Ascending aorta (tissue), 2 donors: ENCODE results near the gene OTULIN. TPM values are rescaled to one million over a fixed set of nuclear protein-coding genes. Genes with fewer than 3 reads are reported as not detected.

Source experiments
- DNase-seq, 2 donors: peaks; one replicate each; pipeline ENCODE4 v3.0.0-alpha.2; 2019; ENCODE audit warnings: low spot score in 2 of 2
- H3K27ac ChIP-seq, 2 donors: fragments of 200-600 bp; sonication (generic); one replicate each; pipeline ENCODE4 v1.5.1; 2016 to 2017; ENCODE audit warnings: mild to moderate bottlenecking in 1 of 2
- H3K27me3 ChIP-seq: fragments of 200-600 bp; sonication (generic); one replicate; pipeline ENCODE4 v1.5.1; 2017
- H3K36me3 ChIP-seq, 2 donors: fragments of 200-600 bp; sonication (generic); one replicate each; pipeline ENCODE4 v1.5.1; 2016
- H3K4me1 ChIP-seq, 2 donors: fragments of 200-600 bp; sonication (generic); one replicate each; pipeline ENCODE4 v1.5.1; 2016 to 2017; ENCODE audit warnings: mild to moderate bottlenecking in 1 of 2
- H3K4me3 ChIP-seq, 2 donors: fragments of 200-600 bp; sonication (generic); one replicate each; pipeline ENCODE4 v1.5.1; 2016 to 2017; ENCODE audit warnings: mild to moderate bottlenecking in 1 of 2
- H3K9me3 ChIP-seq, 2 donors: fragments of 200-600 bp; sonication (generic); one replicate each; pipeline ENCODE4 v1.5.1; 2016
- CTCF ChIP-seq, 3 experiments: fragments of 200-600 bp in 2 of 3; fragments of 450-650 bp in 1 of 3; sonication (generic) in 2 of 3; IDR thresholded peaks; one replicate each; pipeline ENCODE4 v1.5.1; 2016 to 2019; ENCODE audit warnings: antibody characterized with exemption in 3 of 3, mild to moderate bottlenecking in 1 of 3, moderate library complexity in 1 of 3
- intact Hi-C: fragments of 100-400 bp; cut with DNase I; formaldehyde crosslinking; loops from one replicate; pipeline ENCODE4 v1.15.1; 2023
- total RNA-seq: library from RNA; depleted of rRNA; stranded (reverse); fragments of >200 nt; gene quantifications from one replicate; pipeline ENCODE4 v1.1.0, GENCODE V29; 2016

OTULIN gene
- total RNA-seq, 1 donor from 2014 or later = 56.9 TPM

DNA sequence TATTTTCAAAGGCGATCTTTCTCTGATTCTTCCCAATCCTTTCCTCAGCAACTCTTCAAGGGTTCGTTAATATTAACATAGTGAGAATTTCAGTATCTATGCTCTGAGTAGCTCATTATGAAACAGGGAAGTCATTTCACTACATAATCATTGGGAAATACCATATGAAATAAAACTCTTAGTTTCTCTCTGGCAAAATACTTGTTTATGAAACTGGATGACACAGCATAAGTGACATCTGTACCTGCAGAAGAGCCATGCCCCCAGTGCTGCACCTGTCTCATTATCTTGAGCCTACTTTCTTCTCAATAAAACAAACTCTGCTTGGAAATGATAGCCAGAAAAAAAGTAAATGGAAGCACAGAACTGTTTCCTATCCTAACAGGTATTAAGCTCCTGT lies 33.8 kb upstream of the OTULIN start:
- Histone ChIP-seq H3K27ac (no peak overlapping the region), H3K27me3 (no peaks in the 10 kb centered on the region), H3K36me3 (no peaks in the 10 kb centered on the region), H3K9me3 (no peaks in the 10 kb centered on the region), H3K4me1 (no peaks in the 10 kb centered on the region), H3K4me3 (no peak overlapping the region)
- intact Hi-C loops = no loop called here
- no peak for TF ChIP-seq CTCF (IDR thresholded peaks at IDR 0.05)
- DNase-seq = no peak

DNA sequence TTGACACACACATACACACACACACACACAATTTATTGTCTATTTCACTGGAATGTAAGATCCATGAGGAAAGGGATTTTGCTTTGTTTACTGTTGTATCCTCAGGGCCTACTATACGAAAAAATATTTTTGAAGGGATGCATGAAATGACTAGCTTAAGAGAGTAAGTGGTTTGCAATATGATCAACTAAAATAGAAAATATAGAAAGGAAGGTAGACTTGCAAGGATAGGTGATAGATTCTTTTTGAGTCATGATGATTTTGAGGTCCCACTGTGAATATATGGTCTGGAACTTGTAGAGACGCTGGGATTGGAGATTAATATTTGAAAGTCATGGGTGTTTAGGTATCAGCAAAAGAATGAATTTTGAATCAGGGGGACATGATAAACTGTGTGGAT lies 28.9 kb upstream of the OTULIN start:
- H3K4me1 ChIP-seq = no peaks in the 10 kb centered on the region
- no peaks in the 10 kb centered on the region for H3K27me3 ChIP-seq
- H3K4me3 ChIP-seq = no peak overlapping the region
- no peak overlapping the region for H3K27ac ChIP-seq
- H3K36me3 ChIP-seq = no peaks in the 10 kb centered on the region
- intact Hi-C loops = no loop called here
- no peaks in the 10 kb centered on the region for H3K9me3 ChIP-seq
- TF ChIP-seq CTCF (IDR thresholded peaks at IDR 0.05) = no peak
- no peak for DNase-seq

GRCh38 chr5:14640765-14641164 lies 23.8 kb upstream of the OTULIN start:
- Histone ChIP-seq H3K4me3 (no peak overlapping the region), H3K9me3 (no peaks in the 10 kb centered on the region), H3K27me3 (no peaks in the 10 kb centered on the region), H3K4me1 (no peaks in the 10 kb centered on the region), H3K27ac (no peak overlapping the region), H3K36me3 (no peaks in the 10 kb centered on the region)
- no peak for TF ChIP-seq CTCF (IDR thresholded peaks at IDR 0.05)
- intact Hi-C loops = no loop called here
- no peak for DNase-seq

DNA sequence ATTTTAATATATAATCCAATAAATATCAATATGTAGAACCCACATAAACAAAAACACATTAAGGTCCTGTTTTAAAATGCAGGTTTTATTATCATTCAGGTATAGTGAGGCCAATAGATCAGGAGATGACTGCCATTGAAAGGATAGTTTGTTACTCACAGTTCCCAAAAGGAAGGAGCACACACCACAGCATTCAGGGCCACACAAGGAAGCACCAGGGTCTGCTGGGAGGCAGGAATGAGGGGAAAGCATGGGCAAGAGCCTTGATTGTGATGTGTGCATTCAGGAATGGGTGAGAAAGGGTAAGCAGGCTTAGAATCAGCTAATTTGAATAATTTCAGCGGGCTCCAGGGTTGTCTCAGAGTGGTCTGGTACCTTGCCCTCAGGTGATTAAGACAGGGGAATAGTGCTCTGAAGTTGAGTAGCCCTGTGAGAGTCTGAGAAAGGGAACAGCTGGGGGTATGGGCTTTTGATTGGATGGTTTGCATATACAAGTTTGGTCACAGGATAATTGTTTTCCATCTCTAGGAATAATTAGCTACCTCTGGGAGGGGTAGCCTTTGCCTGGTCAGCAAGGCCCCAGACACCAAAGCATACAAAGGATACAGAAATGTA lies 19.8 kb upstream of the OTULIN start:
- no peak for DNase-seq
- no peaks in the 10 kb centered on the region for H3K36me3 ChIP-seq
- intact Hi-C loops = loop anchor here (5.0 kb wide), 2 partner anchors 292 to 657 kb away; no protein-coding TSS in a partner anchor
- no peak overlapping the region for H3K4me3 ChIP-seq
- H3K27ac ChIP-seq = no peak overlapping the region
- H3K4me1 ChIP-seq = no peaks in the 10 kb centered on the region
- no peaks in the 10 kb centered on the region for H3K9me3 ChIP-seq
- no peak for TF ChIP-seq CTCF (IDR thresholded peaks at IDR 0.05)
- no peaks in the 10 kb centered on the region for H3K27me3 ChIP-seq

DNA sequence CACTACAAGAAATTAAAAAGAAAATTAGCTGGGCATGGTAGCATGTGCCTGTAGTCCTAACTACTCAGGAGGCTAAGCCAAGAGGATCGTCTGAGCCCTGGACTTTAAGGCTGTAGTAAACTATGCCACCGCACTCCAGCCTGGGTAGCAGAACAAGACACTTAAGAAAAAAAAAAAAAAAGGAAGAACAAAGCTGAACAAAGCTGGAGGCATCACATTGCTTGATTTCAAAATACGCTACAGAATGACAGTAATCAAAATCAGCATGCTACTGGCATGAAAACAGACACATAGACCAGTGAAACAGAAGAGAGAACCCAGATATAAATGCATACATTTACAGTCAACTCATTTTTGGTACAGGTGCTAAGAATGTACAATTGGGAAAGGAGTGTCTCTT lies 14.5 kb upstream of the OTULIN start:
- intact Hi-C loops = no loop called here
- no peak for TF ChIP-seq CTCF (IDR thresholded peaks at IDR 0.05)

More for the DNA sequence above, 14.5 kb upstream of the OTULIN start:
- H3K4me1 ChIP-seq = no peaks in the 10 kb centered on the region
- no peaks in the 10 kb centered on the region for H3K36me3 ChIP-seq
- H3K9me3 ChIP-seq = no peaks in the 10 kb centered on the region
- H3K4me3 ChIP-seq = no peak overlapping the region
- H3K27me3 ChIP-seq = no peaks in the 10 kb centered on the region
- H3K27ac ChIP-seq = no peak overlapping the region
- DNase-seq = no peak
